H1 (cell line): ENCODE data around the gene MCC. TPM values are rescaled to one million over a fixed set of nuclear protein-coding genes. Genes with fewer than 3 reads are reported as not detected.

Source experiments
- CTCF ChIA-PET: fragments of 300-600 bp; sonication (Branson Sonifier 250); formaldehyde crosslinking; loops from one replicate; lab custom pipeline; 2021; ENCODE audit not compliant: partially characterized antibody; lab: Charles Lee
- POLR2A ChIA-PET: fragments of 300-600 bp; sonication (Branson Sonifier 250); formaldehyde crosslinking; loops from one replicate; lab custom pipeline; 2021; ENCODE audit warnings: inconsistent platforms; ENCODE audit not compliant: partially characterized antibody; lab: Charles Lee
- DNase-seq, 2 experiments: peaks; one replicate each; pipeline versions ENCODE4 v3.0.0 to v3.0.0-alpha.2; 2010 to 2022; ENCODE audit warnings: low spot score in 2 of 2, low read depth in 1 of 2, mixed read lengths in 1 of 2
- FAIRE-seq: peaks from 2 replicates; lab custom pipeline; 2011; peaks lifted over from hg19 to GRCh38; lab: Jason Lieb, UNC
- H2AFZ ChIP-seq: 2 replicates; pipeline ENCODE4 v1.8.1; 2012; ENCODE audit warnings: low read length, inconsistent platforms
- H2AK5ac ChIP-seq: 2 replicates; pipeline ENCODE4 v1.6.1; 2013; ENCODE audit warnings: low read depth, low read length
- H2BK120ac ChIP-seq: replicated peaks from 2 replicates; pipeline ENCODE3; 2013; ENCODE audit warnings: low read depth, low read length, inconsistent platforms
- H2BK12ac ChIP-seq: 2 replicates; pipeline ENCODE4 v1.6.1; 2013; ENCODE audit warnings: low read depth, low read length
- H2BK15ac ChIP-seq: 2 replicates; pipeline ENCODE4 v1.6.1; 2013; ENCODE audit warnings: low read length
- H2BK20ac ChIP-seq: 2 replicates; pipeline ENCODE4 v1.6.1; 2013; ENCODE audit warnings: low read length
- H2BK5ac ChIP-seq: 2 replicates; pipeline ENCODE4 v1.6.1; 2013; ENCODE audit warnings: low read depth, low read length
- H3K14ac ChIP-seq: 2 replicates; pipeline ENCODE4 v1.6.1; 2013; ENCODE audit warnings: inconsistent platforms; ENCODE audit not compliant: insufficient read length
- H3K18ac ChIP-seq: 2 replicates; pipeline ENCODE4 v1.6.1; 2013; ENCODE audit warnings: low read length; ENCODE audit errors: extremely low read depth
- H3K23ac ChIP-seq: 2 replicates; pipeline ENCODE4 v1.6.1; 2013; ENCODE audit warnings: inconsistent platforms; ENCODE audit not compliant: insufficient read length
- H3K23me2 ChIP-seq: 2 replicates; pipeline ENCODE4 v1.6.1; 2013; ENCODE audit warnings: low read depth, low read length
- H3K27ac ChIP-seq: 2 replicates; pipeline ENCODE4 v1.6.1; 2011; ENCODE audit warnings: low read depth, low read length, inconsistent platforms
- H3K27me3 ChIP-seq, 4 experiments: replicated peaks in 1 of 4; 1 replicate in 1 of 4; 2 replicates in 3 of 4; pipeline versions ENCODE4 v1.6.1 to v1.8.1; 2011 to 2013; ENCODE audit warnings: low read length in 3 of 4, mild to moderate bottlenecking in 3 of 4, inconsistent platforms in 2 of 4, mixed read lengths in 2 of 4, moderate library complexity in 1 of 4; ENCODE audit not compliant: control insufficient read depth in 3 of 4, insufficient read depth in 3 of 4; ENCODE audit errors: extremely low read depth in 1 of 4
- H3K36me3 ChIP-seq, 4 experiments: 2 replicates each; pipeline versions ENCODE4 v1.6.1 to v1.8.1; 2011 to 2013; ENCODE audit warnings: mild to moderate bottlenecking in 4 of 4, low read length in 3 of 4, moderate library complexity in 2 of 4, control low read depth in 1 of 4, inconsistent platforms in 1 of 4; ENCODE audit not compliant: insufficient read depth in 4 of 4, control insufficient read depth in 2 of 4
- H3K4ac ChIP-seq: replicated peaks from 2 replicates; pipeline ENCODE3; 2013; ENCODE audit warnings: low read length, low read depth, mixed read lengths, inconsistent platforms; ENCODE audit not compliant: insufficient read length
- H3K4me1 ChIP-seq, 4 experiments: replicated peaks in 1 of 4; 1 replicate in 1 of 4; 2 replicates in 3 of 4; pipeline versions ENCODE4 v1.6.1 to v1.8.1; 2011 to 2013; ENCODE audit warnings: low read length in 3 of 4, inconsistent platforms in 2 of 4, mixed read lengths in 1 of 4; ENCODE audit not compliant: insufficient read depth in 4 of 4, control insufficient read depth in 3 of 4
- H3K4me2 ChIP-seq, 2 experiments: 2 replicates each; pipeline versions ENCODE4 v1.6.1 to v1.8.1; 2011 to 2013; ENCODE audit warnings: low read depth in 2 of 2, low read length in 2 of 2, control low read depth in 1 of 2, inconsistent platforms in 1 of 2, mild to moderate bottlenecking in 1 of 2; ENCODE audit not compliant: insufficient read depth in 1 of 2
- H3K4me3 ChIP-seq, 4 experiments: fragments of 200-600, 300-600 bp in 1 of 4; sonication (generic), shearing (Covaris generic), sonication (Bioruptor Twin) in 1 of 4; 2 replicates each; pipeline versions ENCODE4 v1.5.1 to v1.8.1; 2011 to 2016; ENCODE audit warnings: low read length in 4 of 4, low read depth in 3 of 4, control low read depth in 2 of 4, inconsistent platforms in 2 of 4, mild to moderate bottlenecking in 2 of 4, mixed read lengths in 1 of 4, moderate library complexity in 1 of 4; ENCODE audit not compliant: insufficient read depth in 2 of 4; ENCODE audit errors: extremely low read depth in 1 of 4
- H3K56ac ChIP-seq: replicated peaks from 2 replicates; pipeline ENCODE3; 2013; ENCODE audit warnings: low read depth, mild to moderate bottlenecking, mixed read lengths, low read length, inconsistent platforms; ENCODE audit not compliant: insufficient read length
- H3K79me1 ChIP-seq: 2 replicates; pipeline ENCODE4 v1.6.1; 2013; ENCODE audit warnings: low read depth, low read length, control low read depth
- H3K79me2 ChIP-seq, 2 experiments: 2 replicates each; pipeline versions ENCODE4 v1.6.1 to v1.8.1; 2012 to 2013; ENCODE audit warnings: low read length in 2 of 2, mild to moderate bottlenecking in 2 of 2, inconsistent platforms in 1 of 2; ENCODE audit not compliant: insufficient read depth in 2 of 2, control insufficient read depth in 1 of 2
- H3K9ac ChIP-seq, 4 experiments: replicated peaks in 1 of 4; 1 replicate in 1 of 4; 2 replicates in 3 of 4; pipeline versions ENCODE4 v1.6.1 to v1.8.1; 2011 to 2013; ENCODE audit warnings: low read depth in 3 of 4, low read length in 3 of 4, control low read depth in 2 of 4, mild to moderate bottlenecking in 2 of 4, moderate library complexity in 2 of 4, inconsistent platforms in 1 of 4; ENCODE audit errors: extremely low read depth in 1 of 4
- H3K9me3 ChIP-seq, 2 experiments: 2 replicates each; pipeline versions ENCODE4 v1.6.1 to v1.8.1; 2012 to 2013; ENCODE audit warnings: mild to moderate bottlenecking in 2 of 2, moderate library complexity in 2 of 2, control low read depth in 1 of 2, inconsistent platforms in 1 of 2, low read depth in 1 of 2, low read length in 1 of 2, mixed read lengths in 1 of 2; ENCODE audit not compliant: insufficient read depth in 2 of 2
- H4K20me1 ChIP-seq, 2 experiments: replicated peaks in 1 of 2; 2 replicates each; pipeline versions ENCODE3 to v1.8.1; 2011 to 2013; ENCODE audit warnings: inconsistent platforms in 2 of 2, low read length in 2 of 2, mild to moderate bottlenecking in 1 of 2; ENCODE audit not compliant: insufficient read depth in 2 of 2, control insufficient read depth in 1 of 2
- H4K5ac ChIP-seq: 2 replicates; pipeline ENCODE4 v1.6.1; 2013; ENCODE audit warnings: low read length, low read depth, mixed read lengths, inconsistent platforms; ENCODE audit not compliant: insufficient read length
- H4K8ac ChIP-seq: 2 replicates; pipeline ENCODE4 v1.8.0; 2013; ENCODE audit warnings: mild to moderate bottlenecking, moderate library complexity, low read length, inconsistent platforms; ENCODE audit not compliant: insufficient read depth; ENCODE audit errors: extremely low read depth
- H4K91ac ChIP-seq: replicated peaks from 2 replicates; pipeline ENCODE3; 2013; ENCODE audit warnings: low read length, mixed read lengths, inconsistent platforms; ENCODE audit not compliant: insufficient read length
- BCL11A ChIP-seq, 2 experiments: IDR thresholded peaks; one replicate each; pipeline ENCODE4 v1.6.1; 2011; ENCODE audit warnings: low read depth in 2 of 2, low read length in 2 of 2, mild to moderate bottlenecking in 2 of 2
- SIN3A ChIP-seq, 2 experiments: IDR thresholded peaks in 1 of 2; conservative IDR thresholded peaks in 1 of 2; 2 replicates each; pipeline ENCODE4 v1.6.1; 2011 to 2012; ENCODE audit warnings: low read length in 2 of 2, improper control_type of control experiment in 1 of 2, low read depth in 1 of 2, mild to moderate bottlenecking in 1 of 2
- SIRT6 ChIP-seq: IDR thresholded peaks from one replicate; pipeline ENCODE4 v1.7.1; 2012; ENCODE audit warnings: low read length, inconsistent platforms
- SUZ12 ChIP-seq: fragments of 200-600 bp; sonication (generic); IDR thresholded peaks from 2 replicates; pipeline ENCODE4 v1.6.1; 2012; ENCODE audit warnings: mild to moderate bottlenecking, inconsistent platforms, low read length, moderate library complexity, mixed read lengths
- TAF7 ChIP-seq: optimal IDR thresholded peaks from 2 replicates; pipeline ENCODE3; 2011; ENCODE audit warnings: low read depth, mild to moderate bottlenecking, inconsistent platforms, low read length, moderate library complexity, borderline replicate concordance
- WGBS, 2 experiments: shearing (Covaris generic) in 1 of 2; methylation state at CpG; one replicate each; pipeline versions ENCODE4 v1.1.6 to v1.1.7; 2013 to 2015; ENCODE audit warnings: low lambda C conversion rate in 2 of 2, mixed read lengths in 2 of 2, inconsistent platforms in 1 of 2, low coverage in 1 of 2, missing lambda C conversion rate in 1 of 2; ENCODE audit not compliant: insufficient replicate concordance in 2 of 2, insufficient coverage in 1 of 2, insufficient read length in 1 of 2; ENCODE audit errors: extremely low coverage in 1 of 2, missing lambda C conversion rate in 1 of 2; 5-methylcytosine and 5-hydroxymethylcytosine counted together
- polyA plus RNA-seq, 7 experiments: library from polyadenylated mRNA; depleted of rRNA in 3 of 7; stranded (reverse) in 5 of 7; unstranded in 2 of 7; fragments of >200 nt in 5 of 7; fragments of 200-250 nt in 2 of 7; gene quantifications; 1 replicate in 5 of 7; 2 replicates in 1 of 7; 4 replicates in 1 of 7; pipeline versions ENCODE4 v1.2.1 to v1.2.3, GENCODE V29; 2011 to 2013; ENCODE audit warnings: missing spikeins in 2 of 7, mixed read lengths in 2 of 7
- total RNA-seq: library from RNA; stranded (reverse); fragmentation: NEBNext Ultra II Directional; extraction: Animal tissue kit (Norgen Biotek cat#: 25700); gene quantifications from 2 replicates; pipeline ENCODE4 v1.2.1, GENCODE V29; 2021
- TF ChIP-seq, protein P1 (sequence below): IDR thresholded peaks from 2 replicates; pipeline ENCODE4 v1.6.1; 2012; ENCODE audit warnings: low read length, inconsistent platforms

MCC gene
- total and polyA plus RNA-seq, 2 of the 8 experiments (the other 6 are each of a cell fraction or from before 2014, with no cell fraction given): 2.6 to 18.3 TPM

- Histone ChIP-seq H3K36me3 (peaks cover 0 to under 1% (median 0%) of the 10 kb centered on the region in 4 experiments; a peak in 2 of 8 replicates), H3K27me3 (no peaks in the 10 kb centered on the region), H3K56ac (peak overlapping the region; percentile 52), H3K27ac (peak overlapping the region; percentile 93), H4K8ac (peak overlapping the region; percentile 95; the same call in 1 of the 2 replicates), H2BK120ac (peak overlapping the region; percentile 9), H4K20me1 (peaks cover 0 to under 1% of the 10 kb centered on the region in 2 experiments), H2BK12ac (peak overlapping the region; percentile 29; the same call in 1 of the 2 replicates), H2BK5ac (peak overlapping the region; percentile 87), H2AK5ac (0 out of 2 replicates have a peak overlapping the region, but pooled peaks have one; percentile 3), H2BK15ac (peak overlapping the region; percentile 37), H3K9ac (peak overlapping the region; percentile 52 to 84 (median 76)), H4K91ac (peak overlapping the region; percentile 91), H4K5ac (peak overlapping the region; percentile 94), H2BK20ac (no peak overlapping the region), H3K79me2 (peaks cover 15 to 40% of the 10 kb centered on the region in 2 experiments; a peak in 3 of 4 replicates), H3K4me1 (peaks cover 0 to 4% (median 2%) of the 10 kb centered on the region in 4 experiments; a peak in 3 of 7 replicates), H3K14ac (no peak overlapping the region), H3K4me2 (peak overlapping the region; percentile 63 to 77), H3K23me2 (no peaks in the 10 kb centered on the region; the same call in 1 of the 2 replicates), H3K23ac (no peak overlapping the region), H3K9me3 (no peaks in the 10 kb centered on the region), H3K4ac (peak overlapping the region; percentile 55), H2AFZ (peak overlapping the region; percentile 74), H3K18ac (peak overlapping the region; percentile 95), H3K4me3 (peak overlapping the region; percentile 19 to 97 (median 50)), H3K79me1 (no peaks in the 10 kb centered on the region)
- ChIA-PET POLR2A (interaction anchor here (0.7 to 2.4 kb wide), 13 partner anchors 9 to 537 kb away, joined by 3 to 23 read pairs (median 4); partner anchors contain the start of genes REEP5, SRP19 and YTHDC2), CTCF (interaction anchor here (0.5 to 2.8 kb wide), 5 partner anchors 11 to 281 kb away, joined by 3 to 11 read pairs (median 4); partner anchors contain the start of gene REEP5)
- FAIRE-seq (no peak), DNase-seq (no peak)
- WGBS, 2 experiments: 43% methylated on average over 11 of the region's 11 CpGs; no CpG with 5 or more reads in 1 of the 2 experiments
- TF ChIP-seq SIRT6 (no peak), TAF7 (no peak), SUZ12 (no peak), SIN3A (conservative IDR thresholded peaks at IDR 0.05 in 1 of 2, IDR thresholded peaks at IDR 0.05 in 1 of 2; ENCODE audit: low read depth in 1 of 2, low read length in 2 of 2) (no peak), BCL11A (IDR thresholded peaks at IDR 0.05; ENCODE audit: low read depth in 2 of 2, low read length in 2 of 2) (no peak)
- TF ChIP-seq, protein P1, sequence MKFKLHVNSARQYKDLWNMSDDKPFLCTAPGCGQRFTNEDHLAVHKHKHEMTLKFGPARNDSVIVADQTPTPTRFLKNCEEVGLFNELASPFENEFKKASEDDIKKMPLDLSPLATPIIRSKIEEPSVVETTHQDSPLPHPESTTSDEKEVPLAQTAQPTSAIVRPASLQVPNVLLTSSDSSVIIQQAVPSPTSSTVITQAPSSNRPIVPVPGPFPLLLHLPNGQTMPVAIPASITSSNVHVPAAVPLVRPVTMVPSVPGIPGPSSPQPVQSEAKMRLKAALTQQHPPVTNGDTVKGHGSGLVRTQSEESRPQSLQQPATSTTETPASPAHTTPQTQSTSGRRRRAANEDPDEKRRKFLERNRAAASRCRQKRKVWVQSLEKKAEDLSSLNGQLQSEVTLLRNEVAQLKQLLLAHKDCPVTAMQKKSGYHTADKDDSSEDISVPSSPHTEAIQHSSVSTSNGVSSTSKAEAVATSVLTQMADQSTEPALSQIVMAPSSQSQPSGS: no peak
Observed at GRCh38 chr5:112975721-112976431, 512.4 kb downstream of the MCC start.
